K562 (cell line): Measurements from ENCODE around the gene SLC39A3. TPM values are rescaled to one million over a fixed set of nuclear protein-coding genes. Genes with fewer than 3 reads are reported as not detected.

ENCODE experiments used
- ATAC-seq: fragments of 200-7000 bp; cut with Tn5 transposase; 3 replicates; pipeline ENCODE4 v1.9.1; 2020; ENCODE audit warnings: moderate library complexity
- BruUV-seq: library from RNA; stranded (reverse); fragments of 400-500 nt; replicated peaks from 2 replicates; lab custom pipeline; 2021; lab: Mats Ljungman, UMichigan
- CTCF ChIA-PET: fragments of 300-600 bp; formaldehyde crosslinking; extraction: SDS; loops from one replicate; lab custom pipeline; 2021; ENCODE audit warnings: low intra/inter-chr PET ratio; lab: Yijun Ruan, JAX
- POLR2A ChIA-PET: fragments of 300-600, 350-650 bp; sonication (Branson Sonifier 250); formaldehyde crosslinking; extraction: SDS; loops from one replicate; lab custom pipeline; 2021; ENCODE audit warnings: antibody characterized with exemption, inconsistent platforms; lab: Yijun Ruan, JAX
- DNase-seq, 4 experiments: peaks; one replicate each; pipeline versions ENCODE4 v3.0.0 to v3.0.0-alpha.2; 2011 to 2018; ENCODE audit warnings: low spot score in 3 of 4, mixed read lengths in 3 of 4; ENCODE audit errors: extremely low read depth in 1 of 4
- FAIRE-seq: peaks from 2 replicates; lab custom pipeline; 2011; peaks lifted over from hg19 to GRCh38; lab: Jason Lieb, UNC
- H2AFZ ChIP-seq: 2 replicates; pipeline ENCODE4 v1.6.0; 2011; ENCODE audit warnings: low read depth, low read length, control low read depth, inconsistent platforms
- H3K27ac ChIP-seq: fragments of 200-600 bp; 3 replicates; pipeline ENCODE4 v1.8.0; 2011; ENCODE audit warnings: low read depth, mild to moderate bottlenecking, control low read depth, inconsistent platforms, low read length, moderate library complexity, mixed read lengths; ENCODE audit errors: extremely low read depth
- H3K27me3 ChIP-seq, 2 experiments: fragments of 300-600 bp in 1 of 2; 2 replicates in 1 of 2; 3 replicates in 1 of 2; pipeline versions ENCODE4 v1.6.0 to v1.8.0; 2011; ENCODE audit warnings: inconsistent platforms in 2 of 2, low read length in 2 of 2, mild to moderate bottlenecking in 1 of 2, mixed read lengths in 1 of 2, moderate library complexity in 1 of 2; ENCODE audit not compliant: control insufficient read depth in 2 of 2, insufficient read depth in 2 of 2
- H3K36me3 ChIP-seq: fragments of 300-600 bp; 3 replicates; pipeline ENCODE4 v1.8.0; 2011; ENCODE audit warnings: mild to moderate bottlenecking, low read length, inconsistent platforms; ENCODE audit not compliant: control insufficient read depth, insufficient read depth
- H3K4me1 ChIP-seq, 2 experiments: fragments of 200-600 bp in 1 of 2; replicated peaks in 1 of 2; 2 replicates in 1 of 2; 3 replicates in 1 of 2; pipeline versions ENCODE4 v1.5.1 to v1.8.0; 2011; ENCODE audit warnings: inconsistent platforms in 2 of 2, low read length in 2 of 2, mild to moderate bottlenecking in 1 of 2, mixed read lengths in 1 of 2, moderate library complexity in 1 of 2; ENCODE audit not compliant: control insufficient read depth in 2 of 2, insufficient read depth in 2 of 2
- H3K4me2 ChIP-seq: 2 replicates; pipeline ENCODE4 v1.6.1; 2011; ENCODE audit warnings: low read length, control low read depth, inconsistent platforms, mixed read lengths; ENCODE audit not compliant: insufficient read depth
- H3K4me3 ChIP-seq: fragments of 200-600 bp; sonication (generic), shearing (Covaris generic); 2 replicates; pipeline ENCODE4 v1.5.1; 2016; ENCODE audit warnings: control low read depth, inconsistent platforms
- H3K79me2 ChIP-seq: fragments of 200-600 bp; 3 replicates; pipeline ENCODE4 v1.8.0; 2011; ENCODE audit warnings: low read length, inconsistent platforms; ENCODE audit not compliant: control insufficient read depth, insufficient read depth
- H3K9ac ChIP-seq, 2 experiments: 2 replicates each; pipeline versions ENCODE4 v1.6.0 to v1.6.1; 2011; ENCODE audit warnings: low read depth in 2 of 2, low read length in 2 of 2, control low read depth in 1 of 2, inconsistent platforms in 1 of 2, mild to moderate bottlenecking in 1 of 2, mixed read lengths in 1 of 2; ENCODE audit not compliant: insufficient read depth in 1 of 2
- H3K9me1 ChIP-seq: one replicate; pipeline ENCODE4 v1.6.0; 2011; ENCODE audit warnings: inconsistent platforms, mild to moderate bottlenecking, low read length, moderate library complexity; ENCODE audit not compliant: control insufficient read depth, insufficient read depth
- H3K9me3 ChIP-seq: replicated peaks from 2 replicates; pipeline ENCODE4 v1.5.1; 2011; ENCODE audit warnings: low read depth, low read length, inconsistent platforms; ENCODE audit not compliant: control insufficient read depth, insufficient read depth
- H4K20me1 ChIP-seq: replicated peaks from 2 replicates; pipeline ENCODE4 v1.6.1; 2011; ENCODE audit warnings: low read length, inconsistent platforms, mixed read lengths; ENCODE audit not compliant: control insufficient read depth, insufficient read depth
- BRF1 ChIP-seq: IDR thresholded peaks from 3 replicates; pipeline ENCODE4 v1.6.1; 2011; ENCODE audit warnings: borderline replicate concordance, mild to moderate bottlenecking; ENCODE audit not compliant: insufficient read length; ENCODE audit errors: extremely low read depth
- CBFB ChIP-seq: sonication (generic); formaldehyde crosslinking; IDR thresholded peaks from 2 replicates; pipeline ENCODE4 v1.4.0; 2020; ENCODE audit warnings: mild to moderate bottlenecking, missing genetic modification reagents
- DACH1 ChIP-seq: fragments of 450-650 bp; IDR thresholded peaks from 2 replicates; pipeline ENCODE4 v1.6.1; 2018; ENCODE audit not compliant: partially characterized antibody
- GATAD2A ChIP-seq: fragments of 450-650 bp; IDR thresholded peaks from 2 replicates; pipeline ENCODE4 v1.6.1; 2017
- HMG20B ChIP-seq: fragments of 250-450 bp; sonication (Bioruptor Pico); IDR thresholded peaks from 2 replicates; pipeline ENCODE4 v1.5.0; 2021; ENCODE audit warnings: mild to moderate bottlenecking
- ILF3 ChIP-seq: fragments of 450-650 bp; IDR thresholded peaks from 2 replicates; pipeline ENCODE4 v1.6.1; 2018; ENCODE audit warnings: antibody characterized with exemption, mild to moderate bottlenecking, moderate library complexity, borderline replicate concordance
- ILK ChIP-seq: fragments of 450-650 bp; IDR thresholded peaks from 2 replicates; pipeline ENCODE4 v1.6.1; 2016; ENCODE audit warnings: missing genetic modification characterization, low read depth, mild to moderate bottlenecking, missing compliant biosample characterization, moderate library complexity, borderline replicate concordance
- MTA3 ChIP-seq: fragments of 450-650 bp; formaldehyde crosslinking; IDR thresholded peaks from 2 replicates; pipeline ENCODE4 v1.6.1; 2017; ENCODE audit warnings: mild to moderate bottlenecking, borderline replicate concordance
- MTF1 ChIP-seq: fragments of 250-450 bp; sonication (Bioruptor Pico); IDR thresholded peaks from 2 replicates; pipeline ENCODE4 v1.9.0; 2021; ENCODE audit warnings: moderate library complexity, mild to moderate bottlenecking, inconsistent platforms, borderline replicate concordance
- PHF20 ChIP-seq: fragments of 450-650 bp; IDR thresholded peaks from 2 replicates; pipeline ENCODE4 v1.6.1; 2018; ENCODE audit not compliant: partially characterized antibody
- PTBP1 ChIP-seq: fragments of 200-400 bp; formaldehyde crosslinking; IDR thresholded peaks from 2 replicates; pipeline ENCODE4 v1.6.1; 2017; ENCODE audit warnings: low read depth, low read length
- RFX7 ChIP-seq: fragments of 250-450 bp; sonication (Bioruptor Pico); IDR thresholded peaks from 2 replicates; pipeline ENCODE4 v1.5.1; 2021; ENCODE audit warnings: mild to moderate bottlenecking
- RHOXF2B ChIP-seq: fragments of 250-450 bp; sonication (Bioruptor Pico); conservative IDR thresholded peaks from 2 replicates; pipeline ENCODE4 v1.5.1; 2021
- STAT5B ChIP-seq: fragments of 250-450 bp; sonication (Bioruptor Pico); IDR thresholded peaks from 2 replicates; pipeline ENCODE4 v1.8.0; 2021; ENCODE audit warnings: mild to moderate bottlenecking, inconsistent platforms
- TEAD2 ChIP-seq: fragments of 450-650 bp; IDR thresholded peaks from 2 replicates; pipeline ENCODE4 v1.6.1; 2016; ENCODE audit warnings: missing genetic modification characterization, control low read depth, missing compliant biosample characterization
- ZEB2 ChIP-seq: fragments of 450-650 bp; IDR thresholded peaks from 2 replicates; pipeline ENCODE4 v1.6.1; 2016
- ZNF165 ChIP-seq: fragments of 250-450 bp; sonication (Bioruptor Pico); IDR thresholded peaks from 2 replicates; pipeline ENCODE4 v1.4.0; 2020; ENCODE audit warnings: borderline replicate concordance
- ZNF41 ChIP-seq: fragments of 250-450 bp; sonication (Bioruptor Pico); conservative IDR thresholded peaks from 2 replicates; pipeline ENCODE4 v1.4.0; 2020; ENCODE audit warnings: mild to moderate bottlenecking
- ZNF561 ChIP-seq: fragments of 450-650 bp; formaldehyde crosslinking; conservative IDR thresholded peaks from 2 replicates; pipeline ENCODE4 v1.4.0; 2020; ENCODE audit warnings: mild to moderate bottlenecking, moderate library complexity
- WGBS: fragments of 100-300 bp; shearing (Covaris generic); methylation state at CpG from one replicate; pipeline ENCODE4 v1.1.6; 2016; ENCODE audit warnings: low coverage, mixed read lengths; ENCODE audit not compliant: insufficient coverage; ENCODE audit errors: missing lambda C conversion rate; 5-methylcytosine and 5-hydroxymethylcytosine counted together
- in situ Hi-C: fragments of 300-500 bp; cut with MboI; formaldehyde crosslinking; loops from 4 replicates; pipeline ENCODE4 v1.15.0; 2018; ENCODE audit warnings: inconsistent platforms, mixed read lengths
- intact Hi-C: fragments of 100-400 bp; cut with micrococcal nuclease; formaldehyde crosslinking; loops from 2 replicates; pipeline ENCODE4 v1.14.2; 2022
- polyA plus RNA-seq, 8 experiments: library from polyadenylated mRNA; depleted of rRNA in 4 of 8; stranded (reverse) in 5 of 8; unstranded in 3 of 8; fragments of >200 nt; fragmentation: Nextera tagmentation in 2 of 8; fragmentation: Illumina TruSeq in 1 of 8; extraction: Ambion mirVana in 2 of 8; extraction: Trizol in 1 of 8; gene quantifications; 2 replicates each; pipeline versions ENCODE4 v1.2.1 to v1.2.3, GENCODE V29; 2011 to 2014; ENCODE audit warnings: inconsistent platforms in 1 of 8, missing spikeins in 1 of 8
- total RNA-seq, 7 experiments: library from RNA; depleted of rRNA in 6 of 7; stranded (reverse); fragments of >200 nt in 6 of 7; fragmentation: Illumina TruSeq in 2 of 7; extraction: Trizol in 2 of 7; gene quantifications; 2 replicates each; pipeline versions ENCODE4 v1.2.1 to v1.2.3, GENCODE V29; 2011 to 2021; ENCODE audit warnings: low replicate concordance in 1 of 7
- TF ChIP-seq, protein P1 (sequence below): fragments of 200-800 bp; sonication (Bioruptor generic); IDR thresholded peaks from 2 replicates; pipeline ENCODE4 v1.6.1; 2017; ENCODE audit warnings: missing genetic modification characterization, missing compliant biosample characterization

The SLC39A3 gene
- total and polyA plus RNA-seq, 9 of the 15 experiments (the other 6 are each of a cell fraction or from before 2014, with no cell fraction given): 2.3 to 215 (median 127) TPM

GRCh38 chr19:2766594-2767372 lies 27.0 kb upstream of the SLC39A3 start:
- Histone ChIP-seq H4K20me1 (peaks cover 15% of the 10 kb centered on the region; the same call in 1 of the 2 replicates), H3K9me3 (no peaks in the 10 kb centered on the region), H3K27ac (no peak overlapping the region), H2AFZ (no peak overlapping the region), H3K36me3 (peaks cover 90% of the 10 kb centered on the region; the same call in 2 of the 3 replicates), H3K79me2 (peaks cover 34% of the 10 kb centered on the region), H3K9ac (no peak overlapping the region; a peak in 1 of 4 replicates), H3K27me3 (no peaks in the 10 kb centered on the region), H3K4me3 (no peak overlapping the region), H3K9me1 (no peaks in the 10 kb centered on the region), H3K4me1 (peaks cover 0 to 40% of the 10 kb centered on the region in 2 experiments; a peak in 2 of 5 replicates), H3K4me2 (no peak overlapping the region)
- ChIA-PET CTCF (no interaction called here), POLR2A (interaction anchor here (1.2 kb wide), 1 partner anchor 15 kb away, joined by 3 read pairs; no protein-coding TSS in a partner anchor)
- no TSS peak for BruUV-seq
- in situ Hi-C loops: no loop called here
- no peak for FAIRE-seq
- intact Hi-C loops: no loop called here
- 97% methylated on average over 22 of the region's 35 CpGs for WGBS
- no peak for DNase-seq
- ATAC-seq: no peak
- no peak for TF ChIP-seq PTBP1
- no peak for TF ChIP-seq ILK
- no peak for TF ChIP-seq ZNF561 (CRISPR knock-in tag)
- TF ChIP-seq, protein P1, sequence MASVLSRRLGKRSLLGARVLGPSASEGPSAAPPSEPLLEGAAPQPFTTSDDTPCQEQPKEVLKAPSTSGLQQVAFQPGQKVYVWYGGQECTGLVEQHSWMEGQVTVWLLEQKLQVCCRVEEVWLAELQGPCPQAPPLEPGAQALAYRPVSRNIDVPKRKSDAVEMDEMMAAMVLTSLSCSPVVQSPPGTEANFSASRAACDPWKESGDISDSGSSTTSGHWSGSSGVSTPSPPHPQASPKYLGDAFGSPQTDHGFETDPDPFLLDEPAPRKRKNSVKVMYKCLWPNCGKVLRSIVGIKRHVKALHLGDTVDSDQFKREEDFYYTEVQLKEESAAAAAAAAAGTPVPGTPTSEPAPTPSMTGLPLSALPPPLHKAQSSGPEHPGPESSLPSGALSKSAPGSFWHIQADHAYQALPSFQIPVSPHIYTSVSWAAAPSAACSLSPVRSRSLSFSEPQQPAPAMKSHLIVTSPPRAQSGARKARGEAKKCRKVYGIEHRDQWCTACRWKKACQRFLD (CRISPR knock-in tag): no peak
- no peak for TF ChIP-seq ZNF165 (CRISPR knock-in tag)
- no peak for TF ChIP-seq MTF1 (CRISPR knock-in tag)
- no peak for TF ChIP-seq ZNF41
- TF ChIP-seq HMG20B (CRISPR knock-in tag): no peak
- TF ChIP-seq RFX7: no peak
- no peak for TF ChIP-seq STAT5B (CRISPR knock-in tag)
- no peak for TF ChIP-seq PHF20
- TF ChIP-seq BRF1: no peak
- TF ChIP-seq ZEB2: no peak
- no peak for TF ChIP-seq ILF3
- no peak for TF ChIP-seq GATAD2A
- no peak for TF ChIP-seq TEAD2
- no peak for TF ChIP-seq CBFB
- TF ChIP-seq RHOXF2B (CRISPR knock-in tag): no peak
- no peak for TF ChIP-seq MTA3
- no peak for TF ChIP-seq DACH1
